Measurements from ENCODE around the gene SPNS3. TPM values are rescaled to one million over a fixed set of nuclear protein-coding genes. Genes with fewer than 3 reads are reported as not detected.
A peak's percentile ranks its signal among the peaks of the same experiment; 100 is the strongest.

Gene SPNS3
- total and polyA plus RNA-seq, 4 donors, result 0.40 to 1.6 (median 0.52) TPM

DNA sequence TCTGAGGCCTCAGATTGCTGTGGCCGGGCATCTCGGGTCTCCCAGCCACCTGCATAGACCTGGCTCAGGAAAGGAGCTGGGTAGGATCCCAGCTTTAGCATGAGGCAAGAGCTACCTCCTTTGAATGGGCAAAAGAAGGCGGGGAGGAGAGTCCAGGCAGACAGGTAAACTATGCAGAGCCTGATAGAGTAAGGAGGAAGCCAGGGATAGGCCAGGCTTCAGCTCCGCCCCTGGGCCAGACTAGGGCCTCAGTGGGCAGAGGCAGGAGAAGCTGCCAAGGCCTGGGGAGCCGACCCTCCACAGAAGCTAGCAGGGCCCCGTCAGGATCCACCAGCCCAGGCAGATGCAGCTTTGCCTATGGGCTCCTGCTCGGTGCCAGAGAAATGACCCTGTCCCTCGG is 44.7 kb upstream of the SPNS3 start:
- Histone ChIP-seq H3K27me3 (ENCODE audit: control insufficient read depth in 3 of 3, insufficient read depth in 3 of 3, low read length in 2 of 3) (no peaks in the 10 kb centered on the region), H3K4me1 (ENCODE audit: control insufficient read depth in 5 of 5, insufficient read depth in 5 of 5, low read length in 5 of 5) (peaks cover 0 to 4% (median 0%) of the 10 kb centered on the region in 5 donors), H3K36me3 (ENCODE audit: control insufficient read depth in 4 of 4, insufficient read depth in 4 of 4, low read length in 4 of 4) (no peaks in the 10 kb centered on the region), H3K27ac (ENCODE audit: low read depth in 1 of 2, low read length in 1 of 2) (no peak overlapping the region), H3K9me3 (ENCODE audit: control insufficient read depth in 4 of 4, insufficient read depth in 3 of 4, low read length in 3 of 4) (no peaks in the 10 kb centered on the region), H3K9ac (ENCODE audit: insufficient read depth in 1 of 2, low read length in 2 of 2) (no peak overlapping the region), H3K4me3 (no peak overlapping the region)
- ATAC-seq (ENCODE audit: insufficient read depth, low FRiP score) (no peak), DNase-seq (peak in 2 of 3 donors; percentile 19 to 24)
- TF ChIP-seq, protein P1, sequence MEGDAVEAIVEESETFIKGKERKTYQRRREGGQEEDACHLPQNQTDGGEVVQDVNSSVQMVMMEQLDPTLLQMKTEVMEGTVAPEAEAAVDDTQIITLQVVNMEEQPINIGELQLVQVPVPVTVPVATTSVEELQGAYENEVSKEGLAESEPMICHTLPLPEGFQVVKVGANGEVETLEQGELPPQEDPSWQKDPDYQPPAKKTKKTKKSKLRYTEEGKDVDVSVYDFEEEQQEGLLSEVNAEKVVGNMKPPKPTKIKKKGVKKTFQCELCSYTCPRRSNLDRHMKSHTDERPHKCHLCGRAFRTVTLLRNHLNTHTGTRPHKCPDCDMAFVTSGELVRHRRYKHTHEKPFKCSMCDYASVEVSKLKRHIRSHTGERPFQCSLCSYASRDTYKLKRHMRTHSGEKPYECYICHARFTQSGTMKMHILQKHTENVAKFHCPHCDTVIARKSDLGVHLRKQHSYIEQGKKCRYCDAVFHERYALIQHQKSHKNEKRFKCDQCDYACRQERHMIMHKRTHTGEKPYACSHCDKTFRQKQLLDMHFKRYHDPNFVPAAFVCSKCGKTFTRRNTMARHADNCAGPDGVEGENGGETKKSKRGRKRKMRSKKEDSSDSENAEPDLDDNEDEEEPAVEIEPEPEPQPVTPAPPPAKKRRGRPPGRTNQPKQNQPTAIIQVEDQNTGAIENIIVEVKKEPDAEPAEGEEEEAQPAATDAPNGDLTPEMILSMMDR (IDR thresholded peaks at IDR 0.05; ENCODE audit: control extremely low read depth, extremely low read depth), result no peak
- 79 to 82% methylated on average over 8 of the region's 8 CpGs for WGBS, 2 donors

DNA sequence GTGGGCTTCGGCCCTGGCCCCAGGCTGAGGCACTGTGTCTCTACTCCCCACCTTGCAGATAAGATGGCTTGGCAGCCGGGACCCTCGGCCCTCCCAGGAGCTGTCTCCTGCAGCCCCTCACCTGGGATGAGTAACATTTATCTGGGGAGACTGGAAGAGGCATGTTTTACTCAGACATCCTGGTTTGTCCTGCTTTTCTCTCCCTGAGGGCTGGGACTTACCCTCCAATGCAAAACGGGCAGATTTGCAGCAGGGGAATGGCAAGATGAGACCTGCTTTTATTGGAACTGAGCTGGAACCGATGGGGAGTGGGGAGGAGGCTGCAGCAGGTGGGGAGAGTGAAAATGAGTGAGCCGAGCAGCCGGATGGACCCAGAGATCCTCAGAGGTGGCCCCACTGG is 39.9 kb upstream of the SPNS3 start:
- H3K9ac ChIP-seq (ENCODE audit: insufficient read depth in 1 of 2, low read length in 2 of 2), result no peak overlapping the region
- H3K4me1 ChIP-seq (ENCODE audit: control insufficient read depth in 5 of 5, insufficient read depth in 5 of 5, low read length in 5 of 5), result peaks cover 0 to 4% (median 0%) of the 10 kb centered on the region in 5 donors
- WGBS, 2 donors, result 77 to 91% methylated on average over 7 of the region's 7 CpGs
- H3K36me3 ChIP-seq (ENCODE audit: control insufficient read depth in 4 of 4, insufficient read depth in 4 of 4, low read length in 4 of 4), result no peaks in the 10 kb centered on the region
- H3K27me3 ChIP-seq (ENCODE audit: control insufficient read depth in 3 of 3, insufficient read depth in 3 of 3, low read length in 2 of 3), result no peaks in the 10 kb centered on the region
- H3K4me3 ChIP-seq, result no peak overlapping the region
- no peak for ATAC-seq (ENCODE audit: insufficient read depth, low FRiP score)
- no peak for DNase-seq
- H3K27ac ChIP-seq (ENCODE audit: low read depth in 1 of 2, low read length in 1 of 2), result no peak overlapping the region
- no peaks in the 10 kb centered on the region for H3K9me3 ChIP-seq (ENCODE audit: control insufficient read depth in 4 of 4, insufficient read depth in 3 of 4, low read length in 3 of 4)
- TF ChIP-seq, protein P1 (IDR thresholded peaks at IDR 0.05; ENCODE audit: control extremely low read depth, extremely low read depth), result no peak

GRCh38 chr17:4394208-4395110 is 39.3 kb upstream of the SPNS3 start:
- TF ChIP-seq, protein P1 (IDR thresholded peaks at IDR 0.05; ENCODE audit: control extremely low read depth, extremely low read depth), result no peak
- ATAC-seq (ENCODE audit: insufficient read depth, low FRiP score) (no peak), DNase-seq (no peak)
- WGBS, 2 donors, result 94 to 96% methylated on average over 5 of the region's 5 CpGs
- Histone ChIP-seq H3K9me3 (ENCODE audit: control insufficient read depth in 4 of 4, insufficient read depth in 3 of 4, low read length in 3 of 4) (no peaks in the 10 kb centered on the region), H3K27me3 (ENCODE audit: control insufficient read depth in 3 of 3, insufficient read depth in 3 of 3, low read length in 2 of 3) (no peaks in the 10 kb centered on the region), H3K9ac (ENCODE audit: insufficient read depth in 1 of 2, low read length in 2 of 2) (no peak overlapping the region), H3K27ac (ENCODE audit: low read depth in 1 of 2, low read length in 1 of 2) (no peak overlapping the region), H3K36me3 (ENCODE audit: control insufficient read depth in 4 of 4, insufficient read depth in 4 of 4, low read length in 4 of 4) (no peaks in the 10 kb centered on the region), H3K4me3 (no peak overlapping the region), H3K4me1 (ENCODE audit: control insufficient read depth in 5 of 5, insufficient read depth in 5 of 5, low read length in 5 of 5) (no peaks in the 10 kb centered on the region)
